Suprapubic skin (tissue), 4 donors: Measurements from ENCODE around the gene EXOSC7. TPM values are rescaled to one million over a fixed set of nuclear protein-coding genes. Genes with fewer than 3 reads are reported as not detected.
A peak's percentile ranks its signal among the peaks of the same experiment; 100 is the strongest.

Experiments
- DNase-seq, 2 donors: peaks; one replicate each; pipeline ENCODE4 v3.0.0-alpha.2; 2019; ENCODE audit warnings: low spot score in 2 of 2
- H3K27ac ChIP-seq: fragments of 200-600 bp; sonication (generic); one replicate; pipeline ENCODE4 v1.5.1; 2019
- H3K27me3 ChIP-seq: fragments of 200-600 bp; sonication (generic); one replicate; pipeline ENCODE4 v1.5.1; 2019
- H3K36me3 ChIP-seq: fragments of 200-600 bp; sonication (generic); one replicate; pipeline ENCODE4 v1.5.1; 2019
- H3K4me1 ChIP-seq: fragments of 200-600 bp; sonication (generic); one replicate; pipeline ENCODE4 v1.5.1; 2019
- H3K4me3 ChIP-seq: fragments of 200-600 bp; sonication (generic); one replicate; pipeline ENCODE4 v1.5.1; 2019; ENCODE audit warnings: mild to moderate bottlenecking
- H3K9me3 ChIP-seq: fragments of 200-600 bp; sonication (generic); one replicate; pipeline ENCODE4 v1.5.1; 2019
- EP300 ChIP-seq: sonication (generic); formaldehyde crosslinking; IDR thresholded peaks from one replicate; pipeline ENCODE4 v1.6.1; 2017; ENCODE audit warnings: antibody characterized with exemption
- POLR2A ChIP-seq, 2 donors: fragments of 450-650 bp; IDR thresholded peaks; one replicate each; pipeline ENCODE4 v1.6.1; 2017; ENCODE audit warnings: antibody characterized with exemption in 2 of 2, mild to moderate bottlenecking in 2 of 2, moderate library complexity in 2 of 2
- POLR2AphosphoS5 ChIP-seq, 3 donors: sonication (generic); formaldehyde crosslinking; IDR thresholded peaks; one replicate each; pipeline ENCODE4 v1.6.1; 2017; ENCODE audit warnings: antibody characterized with exemption in 3 of 3
- WGBS: methylation state at CpG from one replicate; pipeline ENCODE4 v1.1.5; 2018; 5-methylcytosine and 5-hydroxymethylcytosine counted together
- total RNA-seq, 4 donors: library from RNA; depleted of rRNA; stranded (reverse); fragments of >200 nt; gene quantifications; one replicate each; pipeline ENCODE4 v1.1.0, GENCODE V29; 2016
- TF ChIP-seq, protein P1 (sequence below), 2 donors: fragments of 200-600 bp in 1 of 2; fragments of 450-650 bp in 1 of 2; sonication (generic) in 1 of 2; IDR thresholded peaks; one replicate each; pipeline ENCODE4 v1.5.1; 2016 to 2019; ENCODE audit warnings: antibody characterized with exemption in 2 of 2, mild to moderate bottlenecking in 1 of 2, moderate library complexity in 1 of 2

EXOSC7 gene
- total RNA-seq, 4 donors from 2014 or later = 72.1 to 216 (median 88.7) TPM

- Histone ChIP-seq H3K4me3 (no peak overlapping the region), H3K4me1 (peaks cover 55% of the 10 kb centered on the region), H3K9me3 (no peaks in the 10 kb centered on the region), H3K36me3 (peaks cover 25% of the 10 kb centered on the region), H3K27me3 (no peaks in the 10 kb centered on the region), H3K27ac (no peak overlapping the region)
- TF ChIP-seq, protein P1, sequence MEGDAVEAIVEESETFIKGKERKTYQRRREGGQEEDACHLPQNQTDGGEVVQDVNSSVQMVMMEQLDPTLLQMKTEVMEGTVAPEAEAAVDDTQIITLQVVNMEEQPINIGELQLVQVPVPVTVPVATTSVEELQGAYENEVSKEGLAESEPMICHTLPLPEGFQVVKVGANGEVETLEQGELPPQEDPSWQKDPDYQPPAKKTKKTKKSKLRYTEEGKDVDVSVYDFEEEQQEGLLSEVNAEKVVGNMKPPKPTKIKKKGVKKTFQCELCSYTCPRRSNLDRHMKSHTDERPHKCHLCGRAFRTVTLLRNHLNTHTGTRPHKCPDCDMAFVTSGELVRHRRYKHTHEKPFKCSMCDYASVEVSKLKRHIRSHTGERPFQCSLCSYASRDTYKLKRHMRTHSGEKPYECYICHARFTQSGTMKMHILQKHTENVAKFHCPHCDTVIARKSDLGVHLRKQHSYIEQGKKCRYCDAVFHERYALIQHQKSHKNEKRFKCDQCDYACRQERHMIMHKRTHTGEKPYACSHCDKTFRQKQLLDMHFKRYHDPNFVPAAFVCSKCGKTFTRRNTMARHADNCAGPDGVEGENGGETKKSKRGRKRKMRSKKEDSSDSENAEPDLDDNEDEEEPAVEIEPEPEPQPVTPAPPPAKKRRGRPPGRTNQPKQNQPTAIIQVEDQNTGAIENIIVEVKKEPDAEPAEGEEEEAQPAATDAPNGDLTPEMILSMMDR (IDR thresholded peaks at IDR 0.05) = no peak
- TF ChIP-seq POLR2AphosphoS5 (IDR thresholded peaks at IDR 0.05) (no peak), EP300 (no peak), POLR2A (IDR thresholded peaks at IDR 0.05) (no peak)
- WGBS = 93% methylated on average over 8 of the region's 8 CpGs
- no peak for DNase-seq
These were observed 13.1 kb downstream of the EXOSC7 start for GRCh38 chr3:44989141-44989540.

- no peak overlapping the region for H3K4me3 ChIP-seq
- H3K4me1 ChIP-seq = peaks cover 55% of the 10 kb centered on the region
- TF ChIP-seq, protein P1 (IDR thresholded peaks at IDR 0.05) = no peak
- no peak overlapping the region for H3K27ac ChIP-seq
- 78% methylated on average over 1 of the region's 1 CpG for WGBS
- no peaks in the 10 kb centered on the region for H3K27me3 ChIP-seq
- peaks cover 25% of the 10 kb centered on the region for H3K36me3 ChIP-seq
- DNase-seq = no peak
- H3K9me3 ChIP-seq = no peaks in the 10 kb centered on the region
These were observed 13.8 kb downstream of the EXOSC7 start for GRCh38 chr3:44989636-44990373.

DNA sequence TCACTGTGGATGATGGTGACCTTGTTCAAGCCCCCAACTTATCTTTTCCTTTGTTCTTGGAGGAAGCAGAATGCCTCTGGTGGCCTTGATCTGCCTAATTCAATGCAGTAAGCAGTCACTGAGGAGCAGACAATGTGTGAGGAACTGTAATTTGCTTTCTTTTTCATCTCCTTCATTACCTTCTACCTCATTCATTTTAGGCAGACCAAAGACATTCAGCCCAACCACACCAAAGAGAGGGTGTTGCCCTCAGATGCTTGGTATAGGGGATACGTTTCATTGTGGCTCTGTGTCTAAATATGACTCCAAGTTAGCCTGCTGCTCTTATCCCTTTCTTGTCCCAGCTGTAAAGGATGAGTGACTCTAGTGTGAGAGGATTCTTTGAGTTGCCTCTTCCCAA is 15.3 kb downstream of the EXOSC7 start:
- peaks cover 63% of the 10 kb centered on the region for H3K4me1 ChIP-seq
- no peak for DNase-seq

DNA sequence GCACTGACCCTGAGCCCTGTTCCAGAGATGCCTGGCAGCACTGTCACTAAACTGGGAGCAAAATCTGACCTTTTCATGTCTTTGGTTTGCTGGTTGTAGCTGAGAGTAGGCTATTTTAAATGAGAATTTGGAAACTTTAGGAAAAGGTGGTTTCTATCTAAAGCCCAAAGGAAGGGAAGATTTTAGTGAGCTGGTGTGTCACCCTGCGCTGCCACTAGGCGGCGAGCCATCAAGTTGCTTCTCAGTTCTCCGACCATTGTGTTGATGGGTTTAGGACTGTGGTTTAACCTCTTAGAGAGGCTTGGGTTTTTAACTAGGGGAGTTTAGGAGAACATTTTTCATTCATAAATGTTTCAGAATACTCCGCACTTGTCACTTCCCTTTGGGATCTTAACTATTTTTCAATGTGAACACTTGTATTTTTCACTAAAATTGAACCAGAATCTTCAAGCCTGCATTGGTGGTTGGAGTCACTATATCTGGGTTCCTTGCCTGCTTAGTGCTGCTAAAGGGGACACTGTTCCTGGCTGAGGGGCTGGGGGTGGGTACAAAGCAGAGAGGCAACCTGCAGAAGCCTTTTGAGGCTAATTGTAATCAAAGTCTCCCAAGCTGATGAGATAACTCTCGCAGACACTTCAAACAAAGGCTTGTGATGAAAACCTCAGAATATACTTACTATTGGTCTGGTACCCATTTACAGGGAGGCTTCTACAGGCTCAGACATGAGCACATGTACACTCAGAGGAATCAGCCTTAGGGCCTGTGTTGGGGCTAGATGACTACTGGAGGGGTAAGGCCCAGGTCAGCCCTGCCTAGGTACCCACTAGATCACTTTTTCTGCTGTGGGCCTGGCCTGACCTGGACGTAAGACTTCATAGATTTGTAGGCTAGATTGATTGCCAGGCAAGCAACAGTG is 16.8 kb downstream of the EXOSC7 start:
- no peaks in the 10 kb centered on the region for H3K27me3 ChIP-seq
- no peak for DNase-seq
- peak overlapping the region; percentile 83 for H3K27ac ChIP-seq
- H3K4me1 ChIP-seq = peaks cover 70% of the 10 kb centered on the region
- 43% methylated on average over 7 of the region's 7 CpGs for WGBS
- peaks cover 39% of the 10 kb centered on the region for H3K36me3 ChIP-seq
- no peak overlapping the region for H3K4me3 ChIP-seq
- TF ChIP-seq EP300 (no peak), POLR2AphosphoS5 (IDR thresholded peaks at IDR 0.05) (no peak)
- TF ChIP-seq, protein P1 (IDR thresholded peaks at IDR 0.05) = peak; percentile 35 to 60
- no peaks in the 10 kb centered on the region for H3K9me3 ChIP-seq

More for the DNA sequence above, 15.3 kb downstream of the EXOSC7 start:
- 81% methylated on average over 1 of the region's 1 CpG for WGBS
- Histone ChIP-seq H3K9me3 (no peaks in the 10 kb centered on the region), H3K27ac (peak overlapping the region; percentile 23), H3K36me3 (peaks cover 25% of the 10 kb centered on the region), H3K4me3 (no peak overlapping the region), H3K27me3 (no peaks in the 10 kb centered on the region)
- TF ChIP-seq, protein P1 (IDR thresholded peaks at IDR 0.05) = no peak
- no peak for TF ChIP-seq POLR2AphosphoS5 (IDR thresholded peaks at IDR 0.05)
- TF ChIP-seq EP300 = no peak
- no peak for TF ChIP-seq POLR2A (IDR thresholded peaks at IDR 0.05)
